SW480 (cell line): ENCODE measurements around the gene TRUB1.

Experiments
- DNase-seq: peaks from one replicate; pipeline ENCODE4 v3.0.0-alpha.2; 2016; ENCODE audit warnings: low spot score

TRUB1 gene

GRCh38 chr10:114975091-114975490, 37.1 kb downstream of the TRUB1 start:
- no peak for DNase-seq

- DNase-seq = no peak
These were observed 45.0 kb downstream of the TRUB1 start for GRCh38 chr10:114982989-114983388.

GRCh38 chr10:114987995-114988394, 50.0 kb downstream of the TRUB1 start:
- no peak for DNase-seq

DNA sequence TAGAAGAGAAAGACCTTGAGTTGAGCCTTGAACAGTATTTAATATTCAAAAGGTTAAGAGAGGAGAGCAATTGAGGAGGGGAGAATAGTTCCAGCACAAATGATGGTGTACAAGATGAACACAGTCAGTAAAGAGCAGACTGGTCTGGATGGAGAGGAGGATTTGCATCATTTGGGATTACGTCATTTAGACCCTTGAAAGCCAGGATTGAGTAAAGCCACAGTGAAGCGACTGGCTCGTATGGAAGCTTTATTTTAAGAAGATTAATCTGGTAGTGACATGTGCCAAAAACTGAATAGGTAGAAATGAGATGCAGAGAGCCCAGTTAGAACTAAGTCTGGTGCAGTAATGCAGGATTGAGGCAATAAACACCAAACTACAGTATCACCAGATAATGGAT, 52.6 kb downstream of the TRUB1 start:
- DNase-seq = no peak

DNA sequence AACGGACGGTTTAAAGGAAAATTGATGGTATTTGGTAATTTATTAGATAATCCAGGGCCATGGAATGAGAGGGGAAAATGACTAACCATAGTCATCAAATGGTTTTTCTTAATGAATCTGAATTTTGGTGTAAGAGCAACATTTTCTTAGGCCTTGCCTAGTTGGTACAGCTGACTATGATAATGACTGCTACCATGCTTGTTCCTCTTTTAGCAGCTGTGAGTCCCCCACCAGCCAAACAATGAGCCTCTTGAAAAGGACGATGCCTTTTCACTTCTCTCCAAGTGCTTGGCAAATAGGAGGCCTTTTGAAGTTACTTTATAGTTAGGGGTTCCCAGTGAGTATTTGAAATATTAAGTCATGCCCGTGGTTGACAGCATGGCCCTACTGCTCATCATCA, 53.0 kb downstream of the TRUB1 start:
- DNase-seq = no peak

DNA sequence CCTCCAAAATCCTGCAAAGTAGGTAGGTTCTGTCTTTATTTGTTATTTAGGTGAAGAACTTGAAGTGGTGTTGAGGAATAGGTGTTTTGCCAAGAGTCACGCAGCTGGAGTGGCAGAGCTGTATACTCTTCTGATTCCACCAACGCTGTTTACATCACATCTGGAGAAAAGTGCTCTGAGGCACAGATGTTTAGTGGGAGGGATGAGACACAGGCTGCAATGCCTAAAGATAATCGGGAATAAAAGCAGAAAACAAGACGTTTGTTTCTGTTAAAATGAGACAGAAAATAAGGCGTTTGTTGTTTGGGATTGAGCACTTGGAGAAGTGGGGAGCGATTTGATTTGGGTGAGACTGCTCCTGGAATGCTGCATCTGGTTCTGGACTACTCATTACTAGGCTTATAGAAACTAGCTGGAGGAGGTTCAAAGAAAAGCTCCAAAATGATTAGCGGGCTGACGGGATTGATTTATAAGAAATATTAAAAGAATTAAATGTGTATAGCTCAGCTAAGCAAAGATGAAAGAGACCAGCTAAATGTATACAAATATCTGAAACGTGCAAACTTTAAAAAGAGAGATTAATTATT, 54.3 kb downstream of the TRUB1 start:
- no peak for DNase-seq

DNA sequence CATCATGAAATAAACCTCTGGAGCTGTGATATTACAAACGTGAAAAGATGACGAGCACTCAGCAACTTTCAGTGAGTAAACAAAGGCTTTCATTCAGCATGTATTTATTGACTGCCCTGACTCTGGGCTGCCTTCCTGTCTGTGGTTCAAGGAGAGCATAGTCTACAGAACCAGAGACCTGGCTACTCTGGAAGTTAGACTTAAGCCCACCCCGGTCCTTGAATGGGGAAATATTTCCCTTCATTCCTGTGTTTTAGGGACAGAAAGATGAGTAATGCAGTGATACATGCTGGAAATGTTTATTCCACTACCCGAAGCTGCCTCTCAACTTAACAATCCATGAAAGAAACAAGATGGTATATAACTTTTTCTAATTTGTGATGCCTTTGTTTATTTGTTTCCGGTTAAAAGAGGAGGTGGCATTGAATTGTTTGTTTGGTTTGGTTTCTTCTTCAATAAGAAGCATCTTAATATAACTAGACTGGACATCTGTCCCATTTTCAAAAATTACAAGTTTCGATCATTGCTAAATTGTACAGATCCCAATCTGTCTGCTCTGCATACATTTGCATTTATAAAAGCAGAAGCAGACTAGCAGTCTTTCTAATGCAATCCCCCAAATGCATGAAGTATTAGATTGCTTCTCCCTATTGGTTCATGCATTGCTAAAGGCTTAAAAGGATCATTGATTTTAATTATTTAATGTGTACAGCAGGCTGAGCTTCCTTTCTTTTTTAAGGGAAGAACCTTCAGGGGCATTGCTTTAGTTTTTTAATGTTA, 57.7 kb downstream of the TRUB1 start:
- no peak for DNase-seq

GRCh38 chr10:114996542-114996941, 58.5 kb downstream of the TRUB1 start:
- DNase-seq = no peak

DNA sequence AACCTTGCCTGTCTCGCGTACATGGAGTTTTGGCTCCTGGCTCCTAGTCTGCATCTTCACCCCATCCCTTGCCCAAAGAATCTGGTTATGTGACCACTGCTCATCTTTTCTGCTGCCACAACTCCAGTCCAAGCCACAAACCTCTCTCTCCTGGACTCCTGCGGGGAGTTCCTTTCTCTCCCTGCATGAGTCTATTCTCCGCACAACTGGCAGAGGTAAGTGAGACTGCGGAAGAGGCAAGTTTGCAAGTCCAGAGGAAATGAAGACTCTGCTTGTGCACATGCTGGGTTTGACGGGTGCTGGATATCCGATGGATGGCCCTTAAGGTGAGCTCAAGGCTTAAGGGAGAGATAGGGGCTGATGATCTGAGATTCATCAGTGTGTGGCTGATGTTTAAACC, 61.0 kb downstream of the TRUB1 start:
- no peak for DNase-seq

- peak; percentile 15 for DNase-seq
These were observed 63.7 kb downstream of the TRUB1 start for GRCh38 chr10:115001506-115002381.

DNA sequence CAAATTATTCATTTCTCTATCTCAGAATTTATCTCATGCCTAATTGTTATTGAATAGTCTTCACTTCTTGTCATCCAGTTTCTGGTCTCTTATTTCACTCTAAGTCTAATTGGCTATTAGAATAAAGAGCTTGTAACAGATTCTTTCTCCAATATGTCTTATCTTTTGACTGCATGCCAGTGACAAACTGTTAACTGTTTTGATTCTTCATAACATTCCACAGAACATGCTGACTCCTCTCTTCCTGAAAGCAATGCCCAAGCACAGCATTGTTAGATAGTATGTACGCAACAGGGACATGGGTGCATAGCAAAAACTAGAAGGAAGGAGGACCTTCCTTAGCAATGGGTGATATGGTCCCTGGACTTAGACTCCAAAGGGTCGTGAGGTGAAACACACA, 65.4 kb downstream of the TRUB1 start:
- no peak for DNase-seq

- DNase-seq = no peak
These were observed 66.4 kb downstream of the TRUB1 start for GRCh38 chr10:115004236-115004862.

DNA sequence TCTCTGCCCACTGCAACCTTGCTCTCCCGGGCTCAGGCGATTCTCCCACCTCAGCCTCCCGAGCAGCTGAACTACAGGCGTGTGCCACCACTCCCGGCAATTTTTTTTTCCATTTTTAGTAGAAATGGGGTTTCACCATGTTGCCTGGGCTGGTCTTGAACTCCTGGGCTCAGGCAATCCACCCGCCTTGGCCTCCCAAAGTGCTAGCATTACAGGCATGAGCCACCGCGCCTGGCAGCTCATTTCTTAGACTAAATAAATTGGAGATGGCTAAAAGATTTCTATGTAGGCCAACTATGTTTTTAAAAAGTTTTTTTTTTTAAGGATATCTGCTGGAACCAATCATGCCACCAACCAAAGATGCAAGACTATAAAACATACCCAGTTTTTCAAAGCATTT, 67.8 kb downstream of the TRUB1 start:
- no peak for DNase-seq

GRCh38 chr10:115018185-115018931, 80.4 kb downstream of the TRUB1 start:
- no peak for DNase-seq

- DNase-seq = no peak
These were observed 82.5 kb downstream of the TRUB1 start for GRCh38 chr10:115020449-115020848.

- no peak for DNase-seq
These were observed 84.7 kb downstream of the TRUB1 start for GRCh38 chr10:115022733-115023132.

DNA sequence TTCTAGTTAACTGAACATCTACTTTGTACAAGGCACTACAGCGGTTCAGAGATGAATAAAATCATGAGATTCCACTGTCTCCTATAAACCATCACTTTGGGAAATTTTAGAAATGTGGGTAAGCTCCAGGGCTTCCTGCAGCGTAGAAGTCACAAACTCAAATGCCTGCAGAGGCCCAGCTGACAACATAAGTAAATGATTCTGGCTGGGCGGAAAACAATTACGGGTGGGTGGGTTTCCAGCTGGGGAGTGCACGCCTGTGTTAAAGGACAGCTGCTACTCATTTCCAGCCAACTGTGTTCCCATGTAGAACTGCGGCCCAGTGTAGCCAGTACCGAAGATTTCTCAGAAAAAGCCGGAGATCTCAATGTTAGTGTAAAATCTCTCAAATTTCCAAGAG, 85.7 kb downstream of the TRUB1 start:
- DNase-seq = no peak

- no peak for DNase-seq
These were observed 86.4 kb downstream of the TRUB1 start for GRCh38 chr10:115024371-115024770.

DNA sequence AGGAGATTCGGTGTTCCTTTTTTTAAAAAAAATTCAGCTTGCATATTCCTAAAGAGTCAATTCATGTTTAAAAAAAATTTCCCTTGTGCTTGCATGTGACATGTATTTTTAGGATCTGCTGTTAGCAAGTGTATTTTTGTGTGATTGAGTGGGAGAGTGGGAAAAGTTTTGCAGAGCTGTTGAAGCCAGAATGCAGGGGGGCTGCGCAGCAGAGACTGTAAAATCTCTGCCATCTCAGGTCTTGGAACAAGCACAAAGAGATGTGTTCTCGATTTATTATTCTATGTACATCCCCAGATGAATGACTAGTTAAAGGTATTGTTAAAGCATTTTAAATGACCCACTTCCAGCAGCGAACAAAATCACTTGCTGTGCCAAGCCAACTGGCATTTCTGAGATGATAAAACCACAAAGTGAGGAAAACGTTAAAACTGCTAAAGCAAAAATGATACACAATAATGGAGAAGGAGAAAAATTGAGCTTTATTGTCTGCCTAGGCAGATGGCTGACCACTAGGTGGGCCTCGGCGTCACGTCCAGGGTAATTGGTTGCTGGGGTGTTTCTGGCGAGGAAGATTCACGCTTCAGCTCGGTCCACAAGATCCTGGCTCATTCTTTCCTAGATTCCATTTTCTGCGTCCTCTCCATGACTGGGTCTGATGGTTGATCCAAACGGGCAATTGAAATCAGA, 88.2 kb downstream of the TRUB1 start:
- no peak for DNase-seq

- no peak for DNase-seq
These were observed 88.7 kb downstream of the TRUB1 start for GRCh38 chr10:115026746-115027140.
